ENCODE data around the gene SLC5A5.

The SLC5A5 gene

DNA sequence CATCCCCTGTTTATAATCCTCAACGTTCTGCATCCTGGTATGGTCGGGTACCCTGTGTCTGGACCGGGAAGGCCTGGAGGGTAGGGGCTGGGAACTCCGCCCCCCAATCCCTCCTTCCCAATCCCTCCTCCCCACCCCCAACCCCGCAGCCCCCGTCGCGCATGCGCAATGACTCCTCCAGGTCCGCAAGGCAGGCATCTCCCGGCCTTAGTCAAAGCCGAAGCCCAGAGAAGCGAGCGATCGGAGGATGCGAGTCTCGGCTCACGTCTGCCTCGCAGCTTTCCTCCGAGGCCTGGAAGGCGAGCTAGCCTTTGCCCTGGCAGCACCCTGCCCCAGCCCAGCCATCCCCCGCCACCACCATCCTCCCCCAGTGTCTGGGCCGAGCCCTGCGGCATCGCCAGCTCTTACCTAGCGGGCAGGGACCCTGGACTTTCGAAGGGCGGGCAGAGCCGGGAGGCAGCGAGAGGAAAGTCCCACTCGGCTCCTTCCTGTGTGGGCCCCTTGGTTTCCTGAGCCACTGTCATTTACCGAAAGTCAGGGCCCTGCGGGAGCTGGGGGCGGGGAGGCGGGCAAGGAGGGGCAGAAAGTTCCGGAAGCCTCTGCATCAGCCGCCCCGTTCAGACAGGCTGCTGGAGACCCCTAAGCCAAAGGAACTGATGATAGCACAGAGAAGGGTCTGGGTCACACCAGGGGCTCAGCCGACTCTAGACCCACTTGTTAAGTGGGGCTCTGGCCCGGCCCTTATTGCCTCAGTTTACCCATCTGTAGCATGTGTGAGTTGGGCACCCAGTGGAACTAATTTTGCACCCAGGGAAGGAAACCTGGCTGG, 24.0 kb upstream of the SLC5A5 start, which contains the start of gene JAK3:
Gene JAK3 (minus strand): TSS at position 445 of the 829 bp plus-strand sequence. CDS start 3,565 bp downstream, outside the sequence.
- no peak for DNase-seq (ENCODE audit: low spot score)

DNA sequence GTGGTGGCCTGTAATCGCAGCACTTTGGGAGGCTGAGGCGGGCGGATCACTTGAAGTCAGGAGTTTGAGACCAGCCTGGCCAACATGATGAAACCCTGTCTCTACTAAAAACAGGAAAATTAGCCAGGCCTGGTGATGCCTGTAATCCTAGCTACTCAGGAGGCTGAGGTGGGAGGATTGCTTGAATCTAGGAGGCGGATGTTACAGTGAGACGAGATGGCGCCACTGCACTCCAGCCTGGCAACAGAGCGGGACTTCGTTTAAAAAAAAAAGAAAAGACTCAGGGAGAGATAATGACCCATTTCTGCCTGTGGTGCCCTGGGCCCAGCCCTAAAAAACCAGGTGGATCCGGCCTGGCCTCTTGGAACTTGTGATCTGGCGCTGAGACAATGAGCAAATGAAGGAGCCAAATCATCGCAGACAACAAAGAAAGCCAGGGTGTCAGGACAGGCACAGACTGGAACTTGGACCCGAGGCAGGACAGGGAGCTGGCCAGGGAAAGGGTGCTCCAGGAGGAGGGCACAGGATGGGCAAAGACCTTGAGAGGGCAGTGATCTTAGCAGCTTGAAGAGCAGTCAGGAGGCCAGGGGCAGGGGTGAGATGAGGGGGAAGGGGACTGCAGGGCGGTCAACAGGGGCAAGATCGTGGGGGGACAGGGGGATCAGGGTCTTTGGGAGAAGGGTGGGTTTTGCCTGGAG, 23.0 kb upstream of the SLC5A5 start:
- no peak for DNase-seq (ENCODE audit: low spot score)

DNA sequence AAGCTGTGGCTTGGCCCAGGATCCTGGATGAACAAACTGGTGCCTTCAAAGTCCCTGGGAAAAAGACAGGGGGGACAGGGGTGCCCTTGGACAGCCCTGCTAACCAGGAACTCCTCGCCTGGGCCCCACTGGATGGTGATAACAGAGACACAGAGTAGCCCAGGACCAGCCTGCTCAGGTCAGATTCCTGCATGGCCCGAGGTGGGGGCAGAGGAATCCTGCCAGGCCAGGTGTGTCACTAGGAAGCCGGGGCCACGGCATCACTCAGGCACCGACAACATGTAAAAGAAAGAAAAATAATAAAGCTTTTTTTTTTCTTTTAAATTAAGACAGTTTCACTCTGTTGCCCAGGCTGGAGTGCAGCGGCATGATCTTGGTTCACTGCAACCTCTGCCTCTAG, 17.7 kb upstream of the SLC5A5 start:
- DNase-seq (ENCODE audit: low spot score) = no peak

DNA sequence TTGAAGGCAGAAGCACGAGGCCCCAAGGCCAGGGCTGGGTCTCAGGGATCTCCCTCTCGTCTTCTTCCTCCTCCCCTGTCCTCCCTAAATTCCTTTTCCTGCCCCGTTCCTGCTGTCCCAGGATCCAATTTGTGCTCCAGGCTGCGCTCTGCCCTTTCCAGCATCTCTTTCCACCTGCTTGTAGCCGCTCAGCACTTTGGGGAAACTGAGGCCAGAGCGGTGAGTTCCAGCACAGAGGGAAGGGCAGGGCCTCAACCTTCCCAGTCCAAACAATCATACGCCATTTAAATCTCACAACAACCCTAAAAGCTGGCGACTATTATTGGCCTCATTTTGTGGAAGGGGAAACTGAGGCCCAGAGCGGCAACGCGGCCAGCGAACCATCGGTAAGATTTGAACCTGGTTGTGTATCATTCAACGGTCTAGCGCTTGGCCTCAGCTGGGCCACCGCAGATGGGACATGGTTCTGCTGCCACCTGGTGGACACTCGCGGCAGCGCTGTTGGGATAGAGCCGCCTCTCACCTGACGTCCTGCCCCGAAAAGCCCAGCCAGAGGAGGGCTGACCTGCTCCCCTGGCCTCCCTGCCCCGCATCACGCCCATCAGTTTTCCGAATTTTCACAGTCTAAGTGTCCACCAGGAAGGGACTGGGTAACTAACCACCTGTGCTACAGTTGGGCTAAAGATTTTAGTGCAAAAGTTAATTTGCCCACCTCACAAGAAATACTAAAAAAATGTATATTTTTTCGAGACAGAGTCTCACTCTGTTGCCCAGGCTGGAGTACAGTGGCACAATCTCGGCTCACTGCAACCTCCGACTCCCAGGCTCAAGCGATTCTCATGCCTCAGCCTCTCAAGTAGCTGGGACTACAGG, 16.2 kb upstream of the SLC5A5 start:
- DNase-seq (ENCODE audit: low spot score) = peak; percentile 80

DNA sequence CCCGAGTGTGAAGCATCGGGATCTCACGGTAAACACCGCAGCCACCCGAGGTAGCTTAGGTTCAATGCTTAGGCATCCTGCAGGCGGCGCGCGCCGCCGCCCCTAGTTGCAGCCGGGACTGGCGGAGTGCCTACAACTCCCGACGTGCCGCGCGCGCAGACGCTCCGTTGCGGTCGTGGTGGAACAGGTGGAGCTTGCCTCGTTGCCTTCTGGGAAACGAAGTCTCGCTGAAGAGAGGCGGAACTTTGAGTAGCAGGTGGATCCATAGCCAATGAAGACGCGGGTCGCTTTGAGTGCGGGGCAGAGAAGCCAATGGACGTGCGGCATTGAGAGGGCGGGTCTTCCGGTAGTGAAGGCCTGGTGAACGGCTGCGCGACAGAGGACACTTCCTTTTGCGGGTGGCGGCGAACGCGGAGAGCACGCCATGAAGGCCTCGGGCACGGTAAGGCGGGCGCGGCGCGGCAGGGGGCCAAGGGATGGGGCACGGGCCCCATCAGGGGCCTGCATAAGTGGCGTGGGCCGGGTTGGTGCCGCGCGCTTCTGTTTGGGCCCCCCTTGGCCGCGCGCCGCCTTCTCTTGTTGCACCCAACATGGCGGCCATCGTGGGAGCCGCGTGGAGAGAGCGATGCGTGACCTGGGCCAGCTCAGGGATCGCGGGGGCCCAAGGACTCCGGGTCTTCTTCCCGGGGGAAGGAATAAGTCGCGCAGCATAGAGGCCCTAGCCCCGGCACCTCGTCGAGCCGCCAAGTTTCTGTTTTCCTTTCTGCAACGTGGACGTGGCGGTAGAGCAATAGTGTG, 12.0 kb upstream of the SLC5A5 start, which contains the start of gene RPL18A:
Gene RPL18A (plus strand): TSS at position 378 of the 798 bp plus-strand sequence. CDS start 47 bp downstream, at position 425.
- DNase-seq (ENCODE audit: low spot score) = peak; percentile 99

DNA sequence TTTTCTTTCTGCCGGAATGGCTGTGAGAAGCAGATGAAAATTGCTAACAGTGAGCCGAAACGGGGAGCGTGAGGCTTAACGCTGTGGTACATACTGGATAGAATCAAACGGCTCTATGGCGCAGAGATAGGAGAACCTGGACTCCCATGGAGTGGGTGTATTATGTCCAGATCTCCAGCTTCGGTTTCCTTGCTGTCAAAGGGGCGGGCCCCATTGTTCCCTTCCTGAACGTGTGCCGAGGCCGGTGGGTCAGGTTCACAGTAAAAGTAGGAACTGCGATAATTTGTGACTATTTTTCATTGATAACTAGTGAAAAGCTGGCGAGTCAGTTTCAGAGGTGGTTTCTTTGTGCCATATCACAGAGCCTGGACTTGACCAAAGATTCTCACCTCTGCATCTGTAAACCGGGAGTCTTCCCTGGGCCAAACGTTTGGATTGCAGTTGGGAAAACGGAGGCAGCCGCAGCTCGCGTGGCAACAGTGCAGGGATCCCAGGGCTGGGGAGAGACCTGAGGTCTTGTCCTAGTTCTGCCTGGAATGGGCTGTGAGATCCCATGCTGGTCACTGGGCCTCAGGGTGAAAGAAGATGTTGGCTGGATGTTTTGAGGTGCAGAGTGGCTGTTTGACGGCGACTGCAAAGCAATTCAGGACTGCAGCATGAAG, 11.3 kb upstream of the SLC5A5 start:
- DNase-seq (ENCODE audit: low spot score) = no peak

DNA sequence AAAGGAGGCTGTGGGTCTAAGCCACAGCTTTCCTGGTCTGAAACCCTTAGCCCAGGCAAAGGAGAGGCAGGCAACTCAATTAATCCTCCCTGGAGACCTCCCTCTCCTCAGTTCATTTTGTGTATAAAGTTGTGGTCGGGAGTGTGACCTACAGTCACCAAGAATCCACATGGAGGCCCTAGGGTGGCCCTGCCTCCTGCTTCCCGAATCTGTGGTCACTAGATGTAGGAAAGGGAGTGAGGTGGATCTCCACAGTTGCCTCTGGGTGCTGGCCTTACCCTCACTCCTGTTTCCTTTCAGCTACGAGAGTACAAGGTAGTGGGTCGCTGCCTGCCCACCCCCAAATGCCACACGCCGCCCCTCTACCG, 10.8 kb upstream of the SLC5A5 start:
- no peak for DNase-seq (ENCODE audit: low spot score)

DNA sequence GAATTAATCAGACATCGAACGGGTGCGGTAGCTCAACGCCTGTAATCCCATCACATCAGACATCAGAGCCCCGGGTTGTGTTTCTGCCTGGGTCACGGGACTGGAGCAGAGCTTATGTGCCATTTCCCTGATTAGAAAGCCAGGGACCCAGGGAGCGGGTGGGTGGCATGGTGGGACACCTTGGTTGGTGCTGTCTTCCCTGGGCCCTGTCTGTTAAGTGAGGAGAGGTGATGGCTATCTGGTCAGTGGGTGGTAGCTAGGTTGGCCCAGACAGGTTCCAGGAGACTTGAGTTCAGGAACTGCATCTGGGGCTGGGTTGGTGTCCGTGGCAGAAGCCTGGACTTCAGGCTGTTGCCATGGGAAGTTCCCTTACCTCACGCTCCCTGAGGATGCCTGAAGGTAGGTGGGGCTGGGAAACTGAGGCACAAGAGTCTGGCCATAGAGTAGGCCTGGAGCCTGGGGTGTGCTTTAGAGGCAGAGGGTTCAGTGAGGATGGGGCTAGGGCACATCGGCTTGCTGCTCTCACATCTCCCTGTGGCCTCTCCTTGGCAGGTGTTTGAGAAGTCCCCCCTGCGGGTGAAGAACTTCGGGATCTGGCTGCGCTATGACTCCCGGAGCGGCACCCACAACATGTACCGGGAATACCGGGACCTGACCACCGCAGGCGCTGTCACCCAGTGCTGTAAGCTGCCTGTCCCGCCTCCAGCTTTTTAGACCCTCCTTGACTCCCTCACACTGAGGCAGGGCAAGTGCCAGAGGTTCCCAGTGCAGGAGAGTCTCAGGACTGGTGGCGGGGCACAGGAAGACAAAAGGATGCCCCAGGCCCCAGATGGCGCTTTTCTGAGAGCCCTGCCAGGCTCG, 10.0 kb upstream of the SLC5A5 start:
- no peak for DNase-seq (ENCODE audit: low spot score)

DNA sequence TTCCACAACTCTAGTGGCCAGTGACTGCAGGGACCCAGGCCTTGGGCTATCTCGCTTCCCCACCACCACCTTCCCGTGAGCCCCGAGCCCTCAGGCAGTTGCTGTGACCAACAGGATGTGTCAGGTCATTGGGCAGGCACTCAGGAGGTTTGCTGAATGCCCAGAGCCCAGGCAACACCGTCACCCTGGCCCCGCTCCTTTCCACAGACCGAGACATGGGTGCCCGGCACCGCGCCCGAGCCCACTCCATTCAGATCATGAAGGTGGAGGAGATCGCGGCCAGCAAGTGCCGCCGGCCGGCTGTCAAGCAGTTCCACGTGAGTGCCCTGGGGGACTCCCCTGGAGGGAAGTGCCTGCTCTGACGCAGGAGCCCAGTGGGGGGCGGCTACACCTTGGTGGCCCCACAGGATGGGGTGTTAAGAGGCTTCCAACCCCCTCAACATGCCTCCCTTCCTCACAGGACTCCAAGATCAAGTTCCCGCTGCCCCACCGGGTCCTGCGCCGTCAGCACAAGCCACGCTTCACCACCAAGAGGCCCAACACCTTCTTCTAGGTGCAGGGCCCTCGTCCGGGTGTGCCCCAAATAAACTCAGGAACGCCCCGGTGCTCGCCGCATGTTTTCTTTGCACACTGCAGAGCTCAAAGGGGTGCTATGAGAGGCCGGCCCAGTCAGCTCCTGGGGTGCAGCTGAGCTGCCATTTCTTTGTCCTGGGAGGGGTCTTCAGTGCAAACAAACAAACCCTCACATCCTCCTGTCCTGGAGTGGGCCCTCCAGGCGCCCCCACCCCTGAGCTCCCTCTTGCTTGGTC, 8.8 kb upstream of the SLC5A5 start:
- DNase-seq (ENCODE audit: low spot score) = no peak

DNA sequence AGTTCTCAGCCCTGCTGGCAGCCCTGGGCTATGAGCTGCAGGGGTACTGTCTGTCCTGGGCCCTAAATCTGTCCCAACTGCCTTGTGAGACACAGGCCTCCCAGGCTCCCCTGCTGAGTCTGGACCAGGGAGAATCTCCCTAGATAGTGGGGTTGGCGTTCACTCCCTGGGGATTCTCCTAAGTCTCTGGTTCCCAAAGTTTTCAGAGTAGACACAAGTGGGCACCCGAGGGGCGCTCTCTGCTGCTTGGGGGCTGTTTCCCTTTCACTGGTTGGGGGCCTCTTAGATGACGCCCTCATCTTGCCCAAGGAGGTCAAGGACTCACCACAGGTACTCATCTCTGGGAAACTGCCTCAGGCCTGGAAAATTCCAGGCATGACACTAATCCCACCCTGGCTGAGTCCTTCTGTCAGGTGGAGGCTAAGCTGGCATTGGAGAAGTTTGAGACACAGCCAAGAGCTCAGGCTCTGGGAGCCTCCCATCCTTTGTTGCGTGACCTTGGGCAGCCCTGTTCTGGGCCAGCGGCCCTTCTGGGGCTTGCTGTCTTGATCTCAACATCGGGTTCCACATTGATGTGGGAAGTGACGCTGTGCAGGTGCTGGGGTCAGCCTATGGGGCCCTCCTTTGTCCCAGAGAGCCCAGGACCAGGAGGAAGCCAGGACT, 8.1 kb upstream of the SLC5A5 start:
- no peak for DNase-seq (ENCODE audit: low spot score)

DNA sequence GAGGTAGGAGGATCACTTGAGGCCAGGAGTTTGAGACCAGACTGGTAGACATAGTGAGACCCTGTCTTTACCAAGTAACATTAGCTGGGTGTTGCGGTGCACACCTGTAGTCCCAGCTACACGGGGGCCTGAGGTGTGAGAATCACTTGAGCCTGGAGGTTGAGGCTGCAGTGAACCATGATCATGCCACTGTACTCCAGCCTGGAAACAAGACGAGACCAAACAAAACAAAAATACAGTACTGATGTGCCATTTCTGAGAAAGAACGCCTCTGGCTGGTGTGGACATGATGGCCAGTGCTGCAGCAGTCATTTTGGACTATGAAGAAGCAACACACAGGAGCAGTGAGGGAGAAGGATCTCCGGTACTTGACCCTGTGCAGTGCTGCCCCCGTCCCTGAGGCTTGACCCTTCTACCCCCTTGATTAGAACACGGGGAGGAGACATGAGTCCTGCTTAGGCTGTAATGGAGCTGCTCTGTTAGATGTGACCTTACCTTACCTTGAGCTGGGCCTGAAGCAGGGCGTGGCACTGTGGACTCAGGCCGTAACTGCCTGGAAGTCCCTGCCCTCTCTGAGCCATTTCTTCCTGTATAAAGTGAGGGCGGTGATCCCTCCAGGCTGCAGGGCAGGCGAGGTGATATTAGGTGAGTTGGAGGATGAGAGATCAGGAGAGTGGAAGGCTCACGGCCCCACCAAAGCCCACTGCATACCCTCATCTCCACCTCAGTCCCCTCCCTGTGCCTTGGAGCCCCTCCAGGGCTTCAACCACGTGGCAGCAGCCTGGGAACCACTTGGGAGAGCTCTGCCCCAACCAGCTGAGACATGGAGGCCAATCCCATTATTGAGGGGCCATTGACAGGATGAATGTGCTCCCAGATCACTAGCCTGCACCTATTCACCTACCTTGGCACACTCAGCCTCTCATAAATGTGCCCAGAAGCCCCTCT, 6.1 kb upstream of the SLC5A5 start:
- DNase-seq (ENCODE audit: low spot score) = peak; percentile 66

DNA sequence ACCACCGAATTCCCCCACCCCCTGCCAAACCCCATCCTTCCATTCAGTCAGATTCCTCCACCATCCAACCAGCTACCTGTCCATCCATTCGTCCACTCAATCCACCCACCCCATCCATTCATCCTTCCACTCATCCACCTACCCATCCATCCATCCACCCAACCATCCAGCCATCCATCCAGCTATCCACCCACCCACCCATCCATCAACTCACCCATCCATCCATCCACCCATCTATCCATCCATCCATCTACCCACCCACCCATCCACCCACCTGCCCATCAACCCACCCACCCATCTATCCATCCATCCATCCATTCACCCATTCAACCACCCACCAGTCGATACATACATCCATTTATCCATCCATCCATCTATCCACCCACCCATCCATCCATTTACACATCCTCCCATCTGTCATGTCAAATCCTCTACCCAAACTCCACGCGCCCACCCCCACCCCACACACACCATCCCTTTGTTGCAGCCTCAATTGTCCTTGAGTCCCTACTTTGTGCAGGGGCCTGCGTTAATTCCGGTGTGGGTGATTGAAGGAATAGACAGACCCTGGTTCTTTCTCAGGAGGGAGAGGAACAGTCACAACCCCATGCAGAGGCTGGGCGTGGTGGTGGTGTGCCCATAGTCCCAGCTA, 5.3 kb upstream of the SLC5A5 start:
- no peak for DNase-seq (ENCODE audit: low spot score)

DNA sequence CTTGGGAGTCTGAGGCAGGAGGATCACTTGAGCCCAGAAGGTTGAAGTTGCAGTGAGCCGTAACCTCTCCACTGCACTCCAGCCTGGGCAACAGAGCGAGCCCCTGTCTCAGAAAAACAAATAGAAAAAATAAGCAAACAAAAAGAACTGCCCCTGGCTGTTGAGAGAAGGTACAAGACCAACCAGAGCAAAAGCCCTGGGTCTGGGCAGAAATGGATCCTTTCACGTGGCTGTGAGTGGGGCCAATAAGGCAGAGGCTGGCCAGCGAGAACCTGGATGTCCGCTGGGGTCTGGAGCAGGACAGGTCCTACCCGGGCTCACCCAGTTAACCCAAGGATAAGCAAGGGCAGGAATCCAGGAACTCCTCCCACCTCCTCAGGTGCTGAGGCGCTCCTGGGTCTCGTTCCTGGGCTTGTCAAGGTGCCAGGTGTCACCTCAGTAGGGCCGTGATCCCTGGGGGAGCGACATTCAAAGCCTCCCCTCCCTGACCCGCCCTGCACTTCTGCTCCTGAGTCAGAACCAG, 4.7 kb upstream of the SLC5A5 start:
- DNase-seq (ENCODE audit: low spot score) = no peak

DNA sequence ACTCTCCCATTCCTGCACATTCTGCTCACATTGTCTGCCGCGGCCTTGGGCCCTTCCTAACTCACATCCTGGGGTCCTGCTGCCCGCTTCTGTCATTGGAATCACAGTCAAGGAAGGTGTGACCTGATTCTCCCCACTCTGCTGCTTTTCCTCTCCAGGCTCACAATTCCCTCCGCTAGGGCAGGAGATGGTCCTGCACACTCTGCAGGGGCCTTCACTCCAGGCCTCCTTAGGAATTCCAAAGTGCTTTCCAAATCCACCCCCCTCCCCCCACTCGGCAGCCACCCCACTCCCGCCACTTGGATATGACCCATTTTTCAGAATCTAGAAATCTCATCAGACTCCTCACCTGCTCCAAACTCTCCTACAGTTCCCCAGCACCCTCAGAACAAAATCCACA, 3.1 kb upstream of the SLC5A5 start:
- DNase-seq (ENCODE audit: low spot score) = no peak

DNA sequence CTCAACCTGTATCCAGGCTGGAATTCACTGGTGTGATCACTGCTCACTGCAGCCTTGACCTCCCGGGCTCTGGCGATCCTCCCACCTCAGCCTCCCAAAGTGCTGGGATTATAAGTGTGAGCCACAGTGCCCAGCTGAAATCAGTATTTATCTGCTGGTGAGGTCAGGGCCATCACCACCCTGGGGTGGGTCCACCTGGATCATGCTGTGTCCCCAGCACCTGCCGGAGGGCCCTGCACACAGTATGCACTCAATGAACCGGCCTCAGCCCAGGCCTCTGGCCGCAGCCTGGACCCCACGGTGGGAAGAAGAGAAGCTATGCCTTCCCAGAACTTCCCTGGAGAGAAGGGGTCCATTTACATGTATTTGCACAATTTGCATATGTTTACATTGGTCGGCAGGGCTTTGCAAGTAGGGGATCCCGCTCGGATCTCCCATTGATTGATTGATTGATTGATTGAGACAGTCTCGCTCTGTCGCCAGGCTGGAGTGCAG, 2.6 kb upstream of the SLC5A5 start:
- DNase-seq (ENCODE audit: low spot score) = no peak
